H1 (cell line): Measurements from ENCODE around the gene SH3GL1. TPM values are rescaled to one million over a fixed set of nuclear protein-coding genes. Genes with fewer than 3 reads are reported as not detected.

Experiments used
- CTCF ChIA-PET: fragments of 300-600 bp; sonication (Branson Sonifier 250); formaldehyde crosslinking; loops from one replicate; lab custom pipeline; 2021; ENCODE audit not compliant: partially characterized antibody; lab: Charles Lee
- POLR2A ChIA-PET: fragments of 300-600 bp; sonication (Branson Sonifier 250); formaldehyde crosslinking; loops from one replicate; lab custom pipeline; 2021; ENCODE audit warnings: inconsistent platforms; ENCODE audit not compliant: partially characterized antibody; lab: Charles Lee
- DNase-seq, 2 experiments: peaks; one replicate each; pipeline versions ENCODE4 v3.0.0 to v3.0.0-alpha.2; 2010 to 2022; ENCODE audit warnings: low spot score in 2 of 2, low read depth in 1 of 2, mixed read lengths in 1 of 2
- FAIRE-seq: peaks from 2 replicates; lab custom pipeline; 2011; peaks lifted over from hg19 to GRCh38; lab: Jason Lieb, UNC
- H2AFZ ChIP-seq: 2 replicates; pipeline ENCODE4 v1.8.1; 2012; ENCODE audit warnings: low read length, inconsistent platforms
- H2AK5ac ChIP-seq: 2 replicates; pipeline ENCODE4 v1.6.1; 2013; ENCODE audit warnings: low read depth, low read length
- H2BK120ac ChIP-seq: replicated peaks from 2 replicates; pipeline ENCODE3; 2013; ENCODE audit warnings: low read depth, low read length, inconsistent platforms
- H2BK12ac ChIP-seq: 2 replicates; pipeline ENCODE4 v1.6.1; 2013; ENCODE audit warnings: low read depth, low read length
- H2BK15ac ChIP-seq: 2 replicates; pipeline ENCODE4 v1.6.1; 2013; ENCODE audit warnings: low read length
- H2BK20ac ChIP-seq: 2 replicates; pipeline ENCODE4 v1.6.1; 2013; ENCODE audit warnings: low read length
- H2BK5ac ChIP-seq: 2 replicates; pipeline ENCODE4 v1.6.1; 2013; ENCODE audit warnings: low read depth, low read length
- H3K14ac ChIP-seq: 2 replicates; pipeline ENCODE4 v1.6.1; 2013; ENCODE audit warnings: inconsistent platforms; ENCODE audit not compliant: insufficient read length
- H3K18ac ChIP-seq: 2 replicates; pipeline ENCODE4 v1.6.1; 2013; ENCODE audit warnings: low read length; ENCODE audit errors: extremely low read depth
- H3K23ac ChIP-seq: 2 replicates; pipeline ENCODE4 v1.6.1; 2013; ENCODE audit warnings: inconsistent platforms; ENCODE audit not compliant: insufficient read length
- H3K23me2 ChIP-seq: 2 replicates; pipeline ENCODE4 v1.6.1; 2013; ENCODE audit warnings: low read depth, low read length
- H3K27ac ChIP-seq: 2 replicates; pipeline ENCODE4 v1.6.1; 2011; ENCODE audit warnings: low read depth, low read length, inconsistent platforms
- H3K27me3 ChIP-seq, 4 experiments: replicated peaks in 1 of 4; 1 replicate in 1 of 4; 2 replicates in 3 of 4; pipeline versions ENCODE4 v1.6.1 to v1.8.1; 2011 to 2013; ENCODE audit warnings: low read length in 3 of 4, mild to moderate bottlenecking in 3 of 4, inconsistent platforms in 2 of 4, mixed read lengths in 2 of 4, moderate library complexity in 1 of 4; ENCODE audit not compliant: control insufficient read depth in 3 of 4, insufficient read depth in 3 of 4; ENCODE audit errors: extremely low read depth in 1 of 4
- H3K36me3 ChIP-seq, 4 experiments: 2 replicates each; pipeline versions ENCODE4 v1.6.1 to v1.8.1; 2011 to 2013; ENCODE audit warnings: mild to moderate bottlenecking in 4 of 4, low read length in 3 of 4, moderate library complexity in 2 of 4, control low read depth in 1 of 4, inconsistent platforms in 1 of 4; ENCODE audit not compliant: insufficient read depth in 4 of 4, control insufficient read depth in 2 of 4
- H3K4ac ChIP-seq: replicated peaks from 2 replicates; pipeline ENCODE3; 2013; ENCODE audit warnings: low read length, low read depth, mixed read lengths, inconsistent platforms; ENCODE audit not compliant: insufficient read length
- H3K4me1 ChIP-seq, 4 experiments: replicated peaks in 1 of 4; 1 replicate in 1 of 4; 2 replicates in 3 of 4; pipeline versions ENCODE4 v1.6.1 to v1.8.1; 2011 to 2013; ENCODE audit warnings: low read length in 3 of 4, inconsistent platforms in 2 of 4, mixed read lengths in 1 of 4; ENCODE audit not compliant: insufficient read depth in 4 of 4, control insufficient read depth in 3 of 4
- H3K4me2 ChIP-seq, 2 experiments: 2 replicates each; pipeline versions ENCODE4 v1.6.1 to v1.8.1; 2011 to 2013; ENCODE audit warnings: low read depth in 2 of 2, low read length in 2 of 2, control low read depth in 1 of 2, inconsistent platforms in 1 of 2, mild to moderate bottlenecking in 1 of 2; ENCODE audit not compliant: insufficient read depth in 1 of 2
- H3K4me3 ChIP-seq, 4 experiments: fragments of 200-600, 300-600 bp in 1 of 4; sonication (generic), shearing (Covaris generic), sonication (Bioruptor Twin) in 1 of 4; 2 replicates each; pipeline versions ENCODE4 v1.5.1 to v1.8.1; 2011 to 2016; ENCODE audit warnings: low read length in 4 of 4, low read depth in 3 of 4, control low read depth in 2 of 4, inconsistent platforms in 2 of 4, mild to moderate bottlenecking in 2 of 4, mixed read lengths in 1 of 4, moderate library complexity in 1 of 4; ENCODE audit not compliant: insufficient read depth in 2 of 4; ENCODE audit errors: extremely low read depth in 1 of 4
- H3K56ac ChIP-seq: replicated peaks from 2 replicates; pipeline ENCODE3; 2013; ENCODE audit warnings: low read depth, mild to moderate bottlenecking, mixed read lengths, low read length, inconsistent platforms; ENCODE audit not compliant: insufficient read length
- H3K79me1 ChIP-seq: 2 replicates; pipeline ENCODE4 v1.6.1; 2013; ENCODE audit warnings: low read depth, low read length, control low read depth
- H3K79me2 ChIP-seq, 2 experiments: 2 replicates each; pipeline versions ENCODE4 v1.6.1 to v1.8.1; 2012 to 2013; ENCODE audit warnings: low read length in 2 of 2, mild to moderate bottlenecking in 2 of 2, inconsistent platforms in 1 of 2; ENCODE audit not compliant: insufficient read depth in 2 of 2, control insufficient read depth in 1 of 2
- H3K9ac ChIP-seq, 4 experiments: replicated peaks in 1 of 4; 1 replicate in 1 of 4; 2 replicates in 3 of 4; pipeline versions ENCODE4 v1.6.1 to v1.8.1; 2011 to 2013; ENCODE audit warnings: low read depth in 3 of 4, low read length in 3 of 4, control low read depth in 2 of 4, mild to moderate bottlenecking in 2 of 4, moderate library complexity in 2 of 4, inconsistent platforms in 1 of 4; ENCODE audit errors: extremely low read depth in 1 of 4
- H3K9me3 ChIP-seq, 2 experiments: 2 replicates each; pipeline versions ENCODE4 v1.6.1 to v1.8.1; 2012 to 2013; ENCODE audit warnings: mild to moderate bottlenecking in 2 of 2, moderate library complexity in 2 of 2, control low read depth in 1 of 2, inconsistent platforms in 1 of 2, low read depth in 1 of 2, low read length in 1 of 2, mixed read lengths in 1 of 2; ENCODE audit not compliant: insufficient read depth in 2 of 2
- H4K20me1 ChIP-seq, 2 experiments: replicated peaks in 1 of 2; 2 replicates each; pipeline versions ENCODE3 to v1.8.1; 2011 to 2013; ENCODE audit warnings: inconsistent platforms in 2 of 2, low read length in 2 of 2, mild to moderate bottlenecking in 1 of 2; ENCODE audit not compliant: insufficient read depth in 2 of 2, control insufficient read depth in 1 of 2
- H4K5ac ChIP-seq: 2 replicates; pipeline ENCODE4 v1.6.1; 2013; ENCODE audit warnings: low read length, low read depth, mixed read lengths, inconsistent platforms; ENCODE audit not compliant: insufficient read length
- H4K8ac ChIP-seq: 2 replicates; pipeline ENCODE4 v1.8.0; 2013; ENCODE audit warnings: mild to moderate bottlenecking, moderate library complexity, low read length, inconsistent platforms; ENCODE audit not compliant: insufficient read depth; ENCODE audit errors: extremely low read depth
- H4K91ac ChIP-seq: replicated peaks from 2 replicates; pipeline ENCODE3; 2013; ENCODE audit warnings: low read length, mixed read lengths, inconsistent platforms; ENCODE audit not compliant: insufficient read length
- CREB1 ChIP-seq: IDR thresholded peaks from 2 replicates; pipeline ENCODE4 v1.6.1; 2012; ENCODE audit warnings: inconsistent platforms
- KDM5A ChIP-seq: fragments of 200-600 bp; IDR thresholded peaks from 2 replicates; pipeline ENCODE4 v1.7.1; 2012; ENCODE audit warnings: mild to moderate bottlenecking, low read length, inconsistent platforms, mixed read lengths
- POLR2AphosphoS5 ChIP-seq: IDR thresholded peaks from 2 replicates; pipeline ENCODE4 v1.6.1; 2011; ENCODE audit warnings: low read depth, low read length
- SAP30 ChIP-seq: fragments of 300-600 bp; sonication (generic); IDR thresholded peaks from 2 replicates; pipeline ENCODE4 v1.7.1; 2012; ENCODE audit warnings: low read length, moderate library complexity, mild to moderate bottlenecking, inconsistent platforms; ENCODE audit not compliant: insufficient read depth, insufficient replicate concordance
- SIN3A ChIP-seq, 2 experiments: IDR thresholded peaks in 1 of 2; conservative IDR thresholded peaks in 1 of 2; 2 replicates each; pipeline ENCODE4 v1.6.1; 2011 to 2012; ENCODE audit warnings: low read length in 2 of 2, improper control_type of control experiment in 1 of 2, low read depth in 1 of 2, mild to moderate bottlenecking in 1 of 2
- TCF12 ChIP-seq: IDR thresholded peaks from 2 replicates; pipeline ENCODE4 v1.6.1; 2011; ENCODE audit warnings: low read depth, mild to moderate bottlenecking, low read length
- TEAD4 ChIP-seq: IDR thresholded peaks from 2 replicates; pipeline ENCODE4 v1.6.1; 2012; ENCODE audit warnings: low read depth, low read length, inconsistent platforms, mixed read lengths
- WGBS, 2 experiments: shearing (Covaris generic) in 1 of 2; methylation state at CpG; one replicate each; pipeline versions ENCODE4 v1.1.6 to v1.1.7; 2013 to 2015; ENCODE audit warnings: low lambda C conversion rate in 2 of 2, mixed read lengths in 2 of 2, inconsistent platforms in 1 of 2, low coverage in 1 of 2, missing lambda C conversion rate in 1 of 2; ENCODE audit not compliant: insufficient replicate concordance in 2 of 2, insufficient coverage in 1 of 2, insufficient read length in 1 of 2; ENCODE audit errors: extremely low coverage in 1 of 2, missing lambda C conversion rate in 1 of 2; 5-methylcytosine and 5-hydroxymethylcytosine counted together
- polyA plus RNA-seq, 7 experiments: library from polyadenylated mRNA; depleted of rRNA in 3 of 7; stranded (reverse) in 5 of 7; unstranded in 2 of 7; fragments of >200 nt in 5 of 7; fragments of 200-250 nt in 2 of 7; gene quantifications; 1 replicate in 5 of 7; 2 replicates in 1 of 7; 4 replicates in 1 of 7; pipeline versions ENCODE4 v1.2.1 to v1.2.3, GENCODE V29; 2011 to 2013; ENCODE audit warnings: missing spikeins in 2 of 7, mixed read lengths in 2 of 7
- total RNA-seq: library from RNA; stranded (reverse); fragmentation: NEBNext Ultra II Directional; extraction: Animal tissue kit (Norgen Biotek cat#: 25700); gene quantifications from 2 replicates; pipeline ENCODE4 v1.2.1, GENCODE V29; 2021

SH3GL1 gene
- total and polyA plus RNA-seq, 2 of the 8 experiments (the other 6 are each of a cell fraction or from before 2014, with no cell fraction given), result 81.5 to 102 TPM

GRCh38 chr19:4415352-4415751 is 15.0 kb upstream of the SH3GL1 start:
- H3K18ac ChIP-seq, result no peak overlapping the region; the same call in 1 of the 2 replicates
- peak overlapping the region; percentile 68; the same call in 1 of the 2 replicates for H3K27ac ChIP-seq
- H3K4me1 ChIP-seq, result peaks cover 6 to 22% (median 7%) of the 10 kb centered on the region in 4 experiments; a peak in 6 of 7 replicates
- no peak overlapping the region for H4K5ac ChIP-seq
- peaks cover 22 to 79% (median 41%) of the 10 kb centered on the region in 4 experiments for H3K36me3 ChIP-seq
- peak overlapping the region in 2 of 4 experiments; percentile 15 to 35; a peak in 4 of 8 replicates for H3K4me3 ChIP-seq
- H3K27me3 ChIP-seq, result no peaks in the 10 kb centered on the region
- no peak overlapping the region for H2BK20ac ChIP-seq
- H2BK120ac ChIP-seq, result no peak overlapping the region
- no peak overlapping the region for H2AFZ ChIP-seq
- no peak overlapping the region for H2BK15ac ChIP-seq
- H2BK5ac ChIP-seq, result 0 out of 2 replicates have a peak overlapping the region, but pooled peaks have one; percentile 2
- H3K23me2 ChIP-seq, result no peaks in the 10 kb centered on the region
- H2BK12ac ChIP-seq, result no peak overlapping the region; the same call in 1 of the 2 replicates
- no peak for TF ChIP-seq SAP30
- no peak for TF ChIP-seq TCF12
- TF ChIP-seq TEAD4, result 0 out of 2 replicates have a peak, but pooled peaks have one; percentile 19
- peak; percentile 81 for TF ChIP-seq POLR2AphosphoS5
- TF ChIP-seq CREB1, result no peak
- TF ChIP-seq KDM5A, result no peak
- 0 out of 4 replicates have a peak, but pooled peaks of 1 of the 2 experiments have one; percentile 21 for TF ChIP-seq SIN3A (conservative IDR thresholded peaks at IDR 0.05 in 1 of 2, IDR thresholded peaks at IDR 0.05 in 1 of 2; ENCODE audit: low read depth in 1 of 2, low read length in 2 of 2)
- H3K9me3 ChIP-seq, result no peaks in the 10 kb centered on the region
- CTCF ChIA-PET, result interaction anchor here (0.7 to 3.7 kb wide), 4 partner anchors 10 to 148 kb away, joined by 3 to 22 read pairs (median 9); partner anchors contain the start of genes CHAF1A and SH3GL1
- no peak overlapping the region for H3K14ac ChIP-seq
- H3K4ac ChIP-seq, result no peak overlapping the region
- peaks cover 7% of the 10 kb centered on the region for H3K79me1 ChIP-seq
- H4K8ac ChIP-seq, result no peak overlapping the region
- no peak overlapping the region for H4K91ac ChIP-seq
- H3K4me2 ChIP-seq, result peak overlapping the region; percentile 41 to 50
- no peak overlapping the region for H2AK5ac ChIP-seq
- H3K56ac ChIP-seq, result no peak overlapping the region
- peaks cover 18 to 28% of the 10 kb centered on the region in 2 experiments for H4K20me1 ChIP-seq
- no peak overlapping the region for H3K23ac ChIP-seq
- POLR2A ChIA-PET, result interaction anchor here (0.6 to 58.1 kb wide), 7 partner anchors 9 to 53 kb away, joined by 3 to 1590 read pairs (median 8); partner anchors contain the start of genes CHAF1A, SH3GL1 and UBXN6
- WGBS, 2 experiments, result 65% methylated on average over 10 of the region's 10 CpGs; no CpG with 5 or more reads in 1 of the 2 experiments
- H3K9ac ChIP-seq, result no peak overlapping the region; a peak in 2 of 7 replicates
- H3K79me2 ChIP-seq, result peaks cover 11 to 88% of the 10 kb centered on the region in 2 experiments; a peak in 3 of 4 replicates
- FAIRE-seq, result no peak
- no peak for DNase-seq
